AG10803 (cell line): Measurements from ENCODE around the gene CORO2A.
A peak's percentile ranks its signal among the peaks of the same experiment; 100 is the strongest.
"Not testable (repeated sequence)": the region's sequence is repeated elsewhere in the genome, so short reads cannot be mapped to it uniquely, and the experiment has no call there.

ENCODE experiments used
- DNase-seq: peaks from one replicate; pipeline ENCODE4 v3.0.0; 2010; ENCODE audit warnings: low read depth
- H3K4me3 ChIP-seq: 2 replicates; pipeline ENCODE4 v1.5.1; 2011; ENCODE audit warnings: mild to moderate bottlenecking, low read length, control low read depth
- TF ChIP-seq, protein P1 (sequence below): conservative IDR thresholded peaks from 2 replicates; pipeline ENCODE4 v1.5.1; 2011; ENCODE audit warnings: mild to moderate bottlenecking, low read length, control low read depth, inconsistent platforms

The CORO2A gene

DNA sequence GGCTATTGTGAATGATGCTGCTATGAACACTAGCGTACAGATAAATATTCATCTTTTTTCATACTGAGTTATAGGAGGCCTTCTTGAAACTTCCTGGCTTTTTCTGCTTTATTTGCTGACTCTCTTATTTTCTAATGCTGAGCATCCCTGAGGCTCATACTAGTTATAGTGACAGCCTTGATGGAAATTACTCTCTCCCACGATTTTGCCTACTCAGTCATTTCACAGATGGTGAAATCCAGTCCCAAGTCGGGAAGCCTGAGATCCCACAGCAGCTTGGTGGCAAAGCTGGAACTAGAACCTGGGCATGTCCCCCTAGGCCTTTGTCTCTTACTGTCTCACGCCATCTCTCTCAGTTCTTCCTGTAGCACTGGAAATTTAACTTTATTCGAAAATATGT is 113.5 kb downstream of the CORO2A start:
- H3K4me3 ChIP-seq: no peak overlapping the region
- no peak for DNase-seq
- TF ChIP-seq, protein P1, sequence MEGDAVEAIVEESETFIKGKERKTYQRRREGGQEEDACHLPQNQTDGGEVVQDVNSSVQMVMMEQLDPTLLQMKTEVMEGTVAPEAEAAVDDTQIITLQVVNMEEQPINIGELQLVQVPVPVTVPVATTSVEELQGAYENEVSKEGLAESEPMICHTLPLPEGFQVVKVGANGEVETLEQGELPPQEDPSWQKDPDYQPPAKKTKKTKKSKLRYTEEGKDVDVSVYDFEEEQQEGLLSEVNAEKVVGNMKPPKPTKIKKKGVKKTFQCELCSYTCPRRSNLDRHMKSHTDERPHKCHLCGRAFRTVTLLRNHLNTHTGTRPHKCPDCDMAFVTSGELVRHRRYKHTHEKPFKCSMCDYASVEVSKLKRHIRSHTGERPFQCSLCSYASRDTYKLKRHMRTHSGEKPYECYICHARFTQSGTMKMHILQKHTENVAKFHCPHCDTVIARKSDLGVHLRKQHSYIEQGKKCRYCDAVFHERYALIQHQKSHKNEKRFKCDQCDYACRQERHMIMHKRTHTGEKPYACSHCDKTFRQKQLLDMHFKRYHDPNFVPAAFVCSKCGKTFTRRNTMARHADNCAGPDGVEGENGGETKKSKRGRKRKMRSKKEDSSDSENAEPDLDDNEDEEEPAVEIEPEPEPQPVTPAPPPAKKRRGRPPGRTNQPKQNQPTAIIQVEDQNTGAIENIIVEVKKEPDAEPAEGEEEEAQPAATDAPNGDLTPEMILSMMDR: no peak

DNA sequence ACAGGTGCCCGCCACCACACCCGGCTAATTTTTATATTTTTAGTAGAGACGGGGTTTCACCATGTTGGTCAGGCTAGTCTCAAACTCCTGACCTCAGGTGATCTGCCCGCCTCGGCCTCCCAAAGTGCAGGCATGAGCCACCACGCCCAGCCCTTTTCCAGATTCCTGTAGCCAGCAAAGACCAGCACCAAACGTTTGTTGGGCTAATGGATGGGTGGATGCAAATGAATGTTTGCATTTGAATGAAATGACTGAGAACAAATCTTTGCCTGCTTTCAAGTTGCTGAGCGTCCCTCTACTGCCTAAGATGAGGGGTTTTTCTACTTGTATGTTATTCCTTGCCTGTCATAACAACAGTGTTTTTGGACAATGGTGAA is 115.9 kb downstream of the CORO2A start:
- DNase-seq, H3K4me3 ChIP-seq: not testable (repeated sequence)

DNA sequence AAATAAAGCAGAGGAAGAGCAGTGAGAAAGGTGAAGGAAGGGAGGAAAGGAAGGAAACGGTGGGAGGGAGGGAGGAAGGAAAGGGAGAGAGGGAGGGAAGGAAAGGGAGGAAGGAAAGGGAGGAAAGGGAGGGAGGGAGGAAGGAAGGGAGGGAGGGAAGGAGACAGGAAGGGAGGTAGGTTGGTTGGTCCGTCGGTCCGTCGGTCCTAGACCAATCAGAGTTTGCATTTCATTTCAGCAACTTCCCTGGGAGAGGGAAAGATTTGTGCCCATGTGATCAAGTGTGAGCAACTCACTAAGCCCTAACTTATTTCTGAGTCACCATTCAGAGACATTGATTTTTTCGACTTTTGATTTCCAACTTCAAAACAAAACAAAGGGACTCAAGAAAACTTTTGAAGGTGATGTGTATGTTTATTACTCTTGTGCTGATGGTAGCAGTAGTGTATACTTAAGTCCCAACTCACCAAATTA is 117.1 kb downstream of the CORO2A start:
- peak; percentile 81 for DNase-seq
- TF ChIP-seq, protein P1: no peak
- no peak overlapping the region for H3K4me3 ChIP-seq

DNA sequence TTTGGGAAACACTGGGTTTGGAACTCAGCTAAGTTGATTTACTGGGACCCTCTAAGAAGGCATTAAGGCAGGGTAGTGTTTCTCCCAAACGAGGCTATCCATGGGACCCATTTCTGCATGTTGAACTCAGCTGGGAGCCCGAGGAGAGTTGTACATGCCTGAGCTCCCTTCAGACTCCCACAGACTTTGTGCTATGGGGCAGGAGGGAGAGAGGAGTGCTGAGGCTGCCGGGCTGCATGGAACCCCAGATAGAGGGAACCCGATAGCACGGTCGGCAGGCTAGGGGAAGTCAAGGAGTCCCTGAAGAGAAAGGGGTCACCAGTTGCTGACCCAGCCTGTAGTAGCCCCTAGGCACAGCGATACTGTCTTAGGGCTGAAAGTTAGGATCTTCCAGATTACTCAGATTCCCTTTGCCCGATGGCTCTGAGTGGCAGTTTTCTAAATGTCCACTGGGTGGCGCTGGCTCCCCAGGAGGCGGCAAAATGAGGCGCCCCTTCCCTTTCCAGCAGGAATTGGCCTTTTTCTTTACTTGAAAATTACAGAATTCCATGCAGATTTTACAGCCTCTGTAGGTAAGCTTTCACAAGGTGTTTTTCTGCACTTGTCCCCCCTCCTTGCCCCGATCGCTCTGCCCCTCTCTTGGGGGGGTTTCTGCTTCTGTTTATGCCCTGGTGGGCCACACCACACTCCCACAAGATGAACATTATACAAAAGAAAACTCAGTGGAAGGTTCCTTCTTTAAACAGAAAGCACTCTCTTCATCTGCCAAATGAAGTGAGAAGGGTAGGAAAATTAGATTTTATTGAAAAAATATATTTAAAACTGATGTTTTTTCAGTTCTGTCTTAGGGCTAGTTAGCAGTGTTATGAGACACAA is 118.1 kb downstream of the CORO2A start:
- TF ChIP-seq, protein P1: peak; percentile 93
- DNase-seq: peak; percentile 48
- no peak overlapping the region for H3K4me3 ChIP-seq

DNA sequence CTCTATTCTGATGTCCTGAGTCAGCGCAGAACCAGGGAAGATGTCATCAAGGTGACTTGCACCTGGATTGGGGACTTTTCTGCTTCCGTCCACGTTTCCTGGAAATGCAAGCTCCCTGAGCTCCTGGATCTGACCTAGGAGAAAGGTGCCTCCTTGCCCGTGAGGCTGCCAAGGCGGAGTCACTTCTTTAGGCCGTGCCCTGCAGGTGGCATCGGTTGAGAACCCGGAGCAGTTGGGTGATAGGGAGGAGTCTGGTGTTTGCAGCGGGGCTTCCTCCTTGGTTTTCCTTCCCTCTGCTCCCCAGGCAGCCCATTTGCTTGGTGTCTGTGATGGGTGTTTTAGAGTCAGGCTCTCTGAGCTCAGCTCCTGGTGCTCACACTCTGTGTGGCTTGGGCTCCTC is 120.7 kb downstream of the CORO2A start:
- H3K4me3 ChIP-seq: no peak overlapping the region
- TF ChIP-seq, protein P1: no peak
- DNase-seq: no peak
